H1 (cell line): ENCODE data around the gene MRPS5. TPM values are rescaled to one million over a fixed set of nuclear protein-coding genes. Genes with fewer than 3 reads are reported as not detected.

ENCODE experiments used
- BCL11A ChIP-seq, 2 experiments: IDR thresholded peaks; one replicate each; pipeline ENCODE4 v1.6.1; 2011; ENCODE audit warnings: low read depth in 2 of 2, low read length in 2 of 2, mild to moderate bottlenecking in 2 of 2
- CBX8 ChIP-seq: fragments of 300-800, 300-1000 bp; sonication (generic); IDR thresholded peaks from 2 replicates; pipeline ENCODE4 v1.7.1; 2016; ENCODE audit warnings: low read depth, low read length, borderline replicate concordance
- NANOG ChIP-seq: IDR thresholded peaks from 2 replicates; pipeline ENCODE4 v1.6.1; 2011; ENCODE audit warnings: low read length, low read depth, mild to moderate bottlenecking, inconsistent platforms; ENCODE audit not compliant: insufficient read depth, poor library complexity, severe bottlenecking
- NRF1 ChIP-seq: IDR thresholded peaks from 2 replicates; pipeline ENCODE4 v1.6.1; 2011; ENCODE audit warnings: mild to moderate bottlenecking, low read depth, low read length, improper control_type of control experiment
- PHF8 ChIP-seq: fragments of 200-600 bp; sonication (generic); conservative IDR thresholded peaks from 2 replicates; pipeline ENCODE4 v1.7.1; 2012; ENCODE audit warnings: low read depth, mild to moderate bottlenecking, inconsistent platforms, low read length, moderate library complexity
- SAP30 ChIP-seq: fragments of 300-600 bp; sonication (generic); IDR thresholded peaks from 2 replicates; pipeline ENCODE4 v1.7.1; 2012; ENCODE audit warnings: low read length, moderate library complexity, mild to moderate bottlenecking, inconsistent platforms; ENCODE audit not compliant: insufficient read depth, insufficient replicate concordance
- SUZ12 ChIP-seq: fragments of 200-600 bp; sonication (generic); IDR thresholded peaks from 2 replicates; pipeline ENCODE4 v1.6.1; 2012; ENCODE audit warnings: mild to moderate bottlenecking, inconsistent platforms, low read length, moderate library complexity, mixed read lengths
- USF2 ChIP-seq: IDR thresholded peaks from 2 replicates; pipeline ENCODE4 v1.6.1; 2011; ENCODE audit warnings: low read length, improper control_type of control experiment
- polyA plus RNA-seq, 7 experiments: library from polyadenylated mRNA; depleted of rRNA in 3 of 7; stranded (reverse) in 5 of 7; unstranded in 2 of 7; fragments of >200 nt in 5 of 7; fragments of 200-250 nt in 2 of 7; gene quantifications; 1 replicate in 5 of 7; 2 replicates in 1 of 7; 4 replicates in 1 of 7; pipeline versions ENCODE4 v1.2.1 to v1.2.3, GENCODE V29; 2011 to 2013; ENCODE audit warnings: missing spikeins in 2 of 7, mixed read lengths in 2 of 7
- total RNA-seq: library from RNA; stranded (reverse); fragmentation: NEBNext Ultra II Directional; extraction: Animal tissue kit (Norgen Biotek cat#: 25700); gene quantifications from 2 replicates; pipeline ENCODE4 v1.2.1, GENCODE V29; 2021

Gene MRPS5
- total and polyA plus RNA-seq, 2 of the 8 experiments (the other 6 are each of a cell fraction or from before 2014, with no cell fraction given): 36.7 to 53.0 TPM

- TF ChIP-seq USF2 (0 out of 2 replicates have a peak, but pooled peaks have one; percentile 5), SAP30 (no peak), PHF8 (peak; percentile 98), SUZ12 (no peak), NRF1 (peak; percentile 73), NANOG (no peak), BCL11A (IDR thresholded peaks at IDR 0.05; ENCODE audit: low read depth in 2 of 2, low read length in 2 of 2) (no peak), CBX8 (no peak)
These were observed 43.9 kb upstream of the MRPS5 start, which contains the start of gene ZNF2 (continued) for GRCh38 chr2:95165371-95166064.
